ENCODE measurements around the gene ZG16B. TPM values are rescaled to one million over a fixed set of nuclear protein-coding genes. Genes with fewer than 3 reads are reported as not detected.

The ZG16B gene
- total RNA-seq, 1 experiment from 2014 or later = 2.3 TPM

DNA sequence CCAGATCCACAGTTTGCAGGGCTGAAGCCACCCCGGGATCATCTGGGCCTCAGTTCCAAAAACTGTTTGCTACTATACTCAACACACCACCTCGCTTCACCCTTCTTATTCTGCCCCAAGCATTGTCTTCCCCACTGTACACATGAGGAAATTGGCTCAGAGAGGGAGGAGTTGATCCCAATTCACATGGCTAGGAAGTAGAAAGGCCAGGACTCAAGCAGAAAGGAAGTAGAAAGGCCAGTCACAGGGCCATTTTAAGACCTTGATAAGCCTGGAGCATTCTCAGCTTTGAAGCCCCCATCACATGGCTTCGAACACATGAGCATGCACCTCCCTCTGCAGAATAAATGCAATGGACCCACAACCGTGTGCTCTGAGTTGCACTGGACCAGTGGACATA is 35.5 kb downstream of the ZG16B start:
- H3K4me1 ChIP-seq (ENCODE audit: control insufficient read depth in 1 of 2, insufficient read depth in 2 of 2, low read length in 2 of 2) = peaks cover 2 to 16% of the 10 kb centered on the region in 2 experiments; a peak in 3 of 4 replicates
- intact Hi-C loops (cut with micrococcal nuclease) = no loop called here
- no peaks in the 10 kb centered on the region for H3K9me3 ChIP-seq (ENCODE audit: control insufficient read depth in 1 of 2, insufficient read depth in 1 of 2, low read depth in 1 of 2, low read length in 2 of 2)
- no peak overlapping the region for H3K27ac ChIP-seq (ENCODE audit: low read depth, low read length)
- H3K79me2 ChIP-seq (ENCODE audit: insufficient read depth, low read length) = no peaks in the 10 kb centered on the region
- no peak for ATAC-seq
- H4K20me1 ChIP-seq (ENCODE audit: insufficient read depth) = no peaks in the 10 kb centered on the region
- H3K9ac ChIP-seq (ENCODE audit: low read length) = no peak overlapping the region
- TF ChIP-seq CEBPB (IDR thresholded peaks at IDR 0.05; ENCODE audit: low read depth) (no peak), FOSL1 (IDR thresholded peaks at IDR 0.05; ENCODE audit: low read depth) (no peak), EZH2 (IDR thresholded peaks at IDR 0.05) (no peak), CBX3 (IDR thresholded peaks at IDR 0.05; ENCODE audit: low read depth) (no peak), POLR2A (IDR thresholded peaks at IDR 0.05; ENCODE audit: borderline replicate concordance, extremely low read depth, insufficient read depth, insufficient read length) (no peak), ELF1 (IDR thresholded peaks at IDR 0.05; ENCODE audit: borderline replicate concordance, low read depth) (no peak)
- H3K36me3 ChIP-seq (ENCODE audit: control insufficient read depth in 1 of 2, insufficient read depth in 2 of 2, low read length in 2 of 2) = no peaks in the 10 kb centered on the region
- POLR2A ChIA-PET = no interaction called here
- H3K27me3 ChIP-seq (ENCODE audit: insufficient read depth, low read length) = no peaks in the 10 kb centered on the region
- RAD21 ChIA-PET (ENCODE audit: low non-redundant PET in 1 of 2, low total read pairs in 2 of 2, uncharacterized antibody in 2 of 2, unreplicated experiment in 2 of 2) = no interaction called here
- no peak overlapping the region for H3K4me3 ChIP-seq (replicated peaks in 1 of 2; ENCODE audit: low read depth in 1 of 2, low read length in 2 of 2)
- CTCF ChIA-PET = no interaction called here
- no peak overlapping the region for H3K4me2 ChIP-seq (ENCODE audit: low read length)
- H2AFZ ChIP-seq (ENCODE audit: low read depth, low read length, poor library complexity, severe bottlenecking) = no peak overlapping the region
- DNase-seq (ENCODE audit: low read depth, low spot score) = no peak
- no peaks in the 10 kb centered on the region for H3K9me2 ChIP-seq (ENCODE audit: insufficient read depth)
- no TSS peak for BruUV-seq (replicated peaks)

- Histone ChIP-seq H3K9me3 (ENCODE audit: control insufficient read depth in 1 of 2, insufficient read depth in 1 of 2, low read depth in 1 of 2, low read length in 2 of 2) (no peaks in the 10 kb centered on the region), H3K4me2 (ENCODE audit: low read length) (no peak overlapping the region), H3K4me3 (replicated peaks in 1 of 2; ENCODE audit: low read depth in 1 of 2, low read length in 2 of 2) (no peak overlapping the region), H4K20me1 (ENCODE audit: insufficient read depth) (no peaks in the 10 kb centered on the region), H3K9ac (ENCODE audit: low read length) (no peak overlapping the region), H3K27ac (ENCODE audit: low read depth, low read length) (no peak overlapping the region), H3K4me1 (ENCODE audit: control insufficient read depth in 1 of 2, insufficient read depth in 2 of 2, low read length in 2 of 2) (peaks cover 2 to 12% of the 10 kb centered on the region in 2 experiments; a peak in 3 of 4 replicates), H3K27me3 (ENCODE audit: insufficient read depth, low read length) (no peaks in the 10 kb centered on the region), H3K79me2 (ENCODE audit: insufficient read depth, low read length) (no peaks in the 10 kb centered on the region), H3K36me3 (ENCODE audit: control insufficient read depth in 1 of 2, insufficient read depth in 2 of 2, low read length in 2 of 2) (no peaks in the 10 kb centered on the region), H2AFZ (ENCODE audit: low read depth, low read length, poor library complexity, severe bottlenecking) (no peak overlapping the region), H3K9me2 (ENCODE audit: insufficient read depth) (no peaks in the 10 kb centered on the region)
- intact Hi-C loops (cut with micrococcal nuclease) = no loop called here
- RAD21 ChIA-PET (ENCODE audit: low non-redundant PET in 1 of 2, low total read pairs in 2 of 2, uncharacterized antibody in 2 of 2, unreplicated experiment in 2 of 2) = no interaction called here
- TF ChIP-seq YY1 (IDR thresholded peaks at IDR 0.05; ENCODE audit: extremely low read depth, insufficient replicate concordance, low read depth, low read length) (no peak), MAX (IDR thresholded peaks at IDR 0.05) (no peak), ELF1 (IDR thresholded peaks at IDR 0.05; ENCODE audit: borderline replicate concordance, low read depth) (no peak), ZBTB33 (IDR thresholded peaks at IDR 0.05; ENCODE audit: extremely low read depth, insufficient replicate concordance, low read length) (no peak), CTCF (IDR thresholded peaks at IDR 0.05 in 2 of 3, conservative IDR thresholded peaks at IDR 0.05 in 1 of 3; ENCODE audit: borderline replicate concordance in 1 of 3, insufficient read depth in 1 of 3, low read depth in 2 of 3, low read length in 2 of 3) (no peak), EZH2phosphoT487 (IDR thresholded peaks at IDR 0.05; ENCODE audit: borderline replicate concordance) (no peak), CBX3 (IDR thresholded peaks at IDR 0.05; ENCODE audit: low read depth) (no peak), POLR2AphosphoS5 (IDR thresholded peaks at IDR 0.05; ENCODE audit: low read depth, low read length) (no peak), RAD21 (IDR thresholded peaks at IDR 0.05; ENCODE audit: low read depth) (no peak), ZNF274 (IDR thresholded peaks at IDR 0.05; ENCODE audit: low read depth, low read length) (no peak), EZH2 (IDR thresholded peaks at IDR 0.05) (no peak), CEBPB (IDR thresholded peaks at IDR 0.05; ENCODE audit: low read depth) (no peak), SIN3A (IDR thresholded peaks at IDR 0.05; ENCODE audit: low read depth) (no peak)
- TF ChIP-seq, protein P1, sequence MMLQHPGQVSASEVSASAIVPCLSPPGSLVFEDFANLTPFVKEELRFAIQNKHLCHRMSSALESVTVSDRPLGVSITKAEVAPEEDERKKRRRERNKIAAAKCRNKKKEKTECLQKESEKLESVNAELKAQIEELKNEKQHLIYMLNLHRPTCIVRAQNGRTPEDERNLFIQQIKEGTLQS (IDR thresholded peaks at IDR 0.05) = no peak
- BruUV-seq (replicated peaks) = no TSS peak
- ATAC-seq (no peak), DNase-seq (ENCODE audit: low read depth, low spot score) (no peak)
- CTCF ChIA-PET = interaction anchor here (2.9 kb wide), 1 partner anchor 27 kb away, joined by 42 read pairs; no protein-coding TSS in a partner anchor
- POLR2A ChIA-PET = no interaction called here
Measured at GRCh38 chr16:2866431-2866830, 36.3 kb downstream of the ZG16B start.
